Spleen (tissue), 11 donors: ENCODE data around the gene UBR4. TPM values are rescaled to one million over a fixed set of nuclear protein-coding genes. Genes with fewer than 3 reads are reported as not detected.
A peak's percentile ranks its signal among the peaks of the same experiment; 100 is the strongest.

ENCODE experiments used
- DNase-seq: peaks from one replicate; pipeline ENCODE4 v3.0.0-alpha.2; 2020
- H3K27ac ChIP-seq, 8 donors: fragments of 200-600 bp; sonication (generic) in 7 of 8; 1 replicate in 4 of 8; 2 replicates in 4 of 8; pipeline versions ENCODE4 v1.5.0 to v1.8.0; 2016 to 2021; ENCODE audit warnings: inconsistent platforms in 4 of 8, mild to moderate bottlenecking in 4 of 8, moderate library complexity in 1 of 8
- H3K27me3 ChIP-seq, 7 donors: fragments of 200-600 bp; sonication (generic) in 6 of 7; replicated peaks in 1 of 7; 1 replicate in 4 of 7; 2 replicates in 3 of 7; pipeline versions ENCODE4 v1.5.0 to v1.8.0; 2016 to 2021; ENCODE audit warnings: inconsistent platforms in 3 of 7, mild to moderate bottlenecking in 1 of 7
- H3K36me3 ChIP-seq, 6 donors: fragments of 200-600 bp; sonication (generic) in 5 of 6; 1 replicate in 4 of 6; 2 replicates in 2 of 6; pipeline versions ENCODE4 v1.5.0 to v1.8.0; 2016 to 2021; ENCODE audit warnings: inconsistent platforms in 2 of 6
- H3K4me1 ChIP-seq, 6 donors: fragments of 200-600 bp; sonication (generic) in 5 of 6; 1 replicate in 3 of 6; 2 replicates in 3 of 6; pipeline versions ENCODE4 v1.5.0 to v1.8.0; 2016 to 2021; ENCODE audit warnings: inconsistent platforms in 3 of 6
- H3K4me3 ChIP-seq, 8 donors: fragments of 200-600 bp; sonication (generic) in 7 of 8; 1 replicate in 4 of 8; 2 replicates in 4 of 8; pipeline versions ENCODE4 v1.5.0 to v1.8.0; 2016 to 2021; ENCODE audit warnings: inconsistent platforms in 4 of 8, mild to moderate bottlenecking in 4 of 8, moderate library complexity in 2 of 8
- H3K9me3 ChIP-seq, 8 donors: fragments of 200-600 bp; sonication (generic) in 7 of 8; 1 replicate in 4 of 8; 2 replicates in 4 of 8; pipeline versions ENCODE4 v1.5.0 to v1.8.0; 2016 to 2021; ENCODE audit warnings: inconsistent platforms in 4 of 8
- CTCF ChIP-seq, 11 experiments: fragments of 200-600 bp in 7 of 11; fragments of 450-650 bp in 4 of 11; sonication (generic) in 4 of 11; IDR thresholded peaks in 8 of 11; conservative IDR thresholded peaks in 3 of 11; 1 replicate in 7 of 11; 2 replicates in 4 of 11; pipeline versions ENCODE4 v1.4.0 to v1.8.0; 2016 to 2021; ENCODE audit warnings: antibody characterized with exemption in 11 of 11, inconsistent platforms in 4 of 11, mild to moderate bottlenecking in 1 of 11
- POLR2A ChIP-seq, 3 donors: fragments of 450-650 bp; IDR thresholded peaks; one replicate each; pipeline ENCODE4 v1.5.1; 2017; ENCODE audit warnings: antibody characterized with exemption in 3 of 3, mild to moderate bottlenecking in 1 of 3
- POLR2AphosphoS5 ChIP-seq, 3 donors: sonication (generic); formaldehyde crosslinking; IDR thresholded peaks; one replicate each; pipeline ENCODE4 v1.5.1; 2017; ENCODE audit warnings: antibody characterized with exemption in 3 of 3
- WGBS, 5 donors: extraction: QIAGEN DNeasy Blood & Tissue Kit in 3 of 5; methylation state at CpG; one replicate each; pipeline versions ENCODE4 v1.1.5 to v1.1.7; 2013 to 2018; 5-methylcytosine and 5-hydroxymethylcytosine counted together
- intact Hi-C: fragments of 100-400 bp; cut with DNase I; formaldehyde crosslinking; loops from one replicate; pipeline ENCODE4 v1.15.0; 2023; ENCODE audit warnings: low total_unique reads
- polyA plus RNA-seq, 3 donors: library from polyadenylated mRNA; stranded (reverse); fragments of 200-250 nt; gene quantifications; one replicate each; pipeline ENCODE4 v1.2.1, GENCODE V29; 2013
- total RNA-seq, 7 donors: library from RNA; depleted of rRNA in 3 of 7; stranded (reverse); fragments of >200 nt in 3 of 7; fragmentation: NEBNext Ultra II Directional in 4 of 7; extraction: Animal tissue kit (Norgen Biotek cat#: 25700) in 4 of 7; gene quantifications; one replicate each; pipeline versions ENCODE4 v1.1.0 to v1.2.1, GENCODE V29; 2016 to 2021
- donor health status: healthy with polysubstance abuse.
- donor health status: DM: no; HTN: no; CAD: no; lungs with moderate emphysema.
- donor health status: DM: no; HTN: no; CAD: no.
- donor health status: Bipolar disorder and iron deficiency.
- donor health status: healthy.
- donor health status: DM: no; HTN: no; CAD: no.
- donor health status: DM: yes; HTN: yes; CAD: no.

The UBR4 gene
- total and polyA plus RNA-seq, 10 donors, result 72.5 to 184 (median 149) TPM

GRCh38 chr1:19033515-19033839 is 176.6 kb downstream of the UBR4 start:
- WGBS, 5 donors, result 84 to 94% (median 89%) methylated on average over 8 of the region's 8 CpGs
- H3K36me3 ChIP-seq, result no peaks in the 10 kb centered on the region
- H3K27me3 ChIP-seq, result peaks cover 0 to 21% (median 0%) of the 10 kb centered on the region in 7 donors
- H3K27ac ChIP-seq, result no peak overlapping the region
- H3K4me3 ChIP-seq, result no peak overlapping the region
- H3K4me1 ChIP-seq, result no peaks in the 10 kb centered on the region
- intact Hi-C loops, result no loop called here
- H3K9me3 ChIP-seq, result no peaks in the 10 kb centered on the region
- no peak for TF ChIP-seq POLR2AphosphoS5 (IDR thresholded peaks at IDR 0.05)
- no peak for TF ChIP-seq POLR2A (IDR thresholded peaks at IDR 0.05)
- TF ChIP-seq CTCF (IDR thresholded peaks at IDR 0.05 in 8 of 11, conservative IDR thresholded peaks at IDR 0.05 in 3 of 11), result no peak
- no peak for DNase-seq

GRCh38 chr1:19032701-19033514 is 177.2 kb downstream of the UBR4 start:
- peak; percentile 33 for DNase-seq
- Histone ChIP-seq H3K9me3 (no peaks in the 10 kb centered on the region), H3K27me3 (peaks cover 0 to 25% (median 0%) of the 10 kb centered on the region in 7 donors), H3K27ac (no peak overlapping the region), H3K36me3 (no peaks in the 10 kb centered on the region), H3K4me3 (no peak overlapping the region), H3K4me1 (no peaks in the 10 kb centered on the region)
- TF ChIP-seq POLR2AphosphoS5 (IDR thresholded peaks at IDR 0.05), result no peak
- no peak for TF ChIP-seq CTCF (IDR thresholded peaks at IDR 0.05 in 8 of 11, conservative IDR thresholded peaks at IDR 0.05 in 3 of 11)
- TF ChIP-seq POLR2A (IDR thresholded peaks at IDR 0.05), result no peak
- intact Hi-C loops, result no loop called here
- 79 to 90% (median 87%) methylated on average over 17 to 20 of the region's 20 CpGs for WGBS, 5 donors

GRCh38 chr1:19032413-19032695 is 177.7 kb downstream of the UBR4 start:
- 70 to 100% (median 82%) methylated on average over 1 to 5 of the region's 5 CpGs for WGBS, 5 donors

More at GRCh38 chr1:19032413-19032695, 177.7 kb downstream of the UBR4 start:
- H3K4me1 ChIP-seq, result no peaks in the 10 kb centered on the region
- no peak for DNase-seq
- peaks cover 0 to 26% (median 0%) of the 10 kb centered on the region in 7 donors for H3K27me3 ChIP-seq
- no peaks in the 10 kb centered on the region for H3K36me3 ChIP-seq
- H3K4me3 ChIP-seq, result no peak overlapping the region
- H3K9me3 ChIP-seq, result no peaks in the 10 kb centered on the region
- H3K27ac ChIP-seq, result no peak overlapping the region
- intact Hi-C loops, result no loop called here
- no peak for TF ChIP-seq POLR2A (IDR thresholded peaks at IDR 0.05)
- TF ChIP-seq CTCF (IDR thresholded peaks at IDR 0.05 in 8 of 11, conservative IDR thresholded peaks at IDR 0.05 in 3 of 11), result no peak
